Activated gamma-delta T cell treated with anti-CD3 and anti-CD28 coated beads, Interleukin-2, amount 50 U/mL, for 16 hours (primary cell): ENCODE measurements around the gene SH2B3.
"Not testable (repeated sequence)": the region's sequence is repeated elsewhere in the genome, so short reads cannot be mapped to it uniquely, and the experiment has no call there.

Source experiments
- DNase-seq: peaks from one replicate; pipeline ENCODE4 v3.0.0-alpha.2; 2020; ENCODE audit warnings: low read depth

Gene SH2B3

GRCh38 chr12:111444925-111445725 is 39.4 kb downstream of the SH2B3 start:
- peak; percentile 74 for DNase-seq

DNA sequence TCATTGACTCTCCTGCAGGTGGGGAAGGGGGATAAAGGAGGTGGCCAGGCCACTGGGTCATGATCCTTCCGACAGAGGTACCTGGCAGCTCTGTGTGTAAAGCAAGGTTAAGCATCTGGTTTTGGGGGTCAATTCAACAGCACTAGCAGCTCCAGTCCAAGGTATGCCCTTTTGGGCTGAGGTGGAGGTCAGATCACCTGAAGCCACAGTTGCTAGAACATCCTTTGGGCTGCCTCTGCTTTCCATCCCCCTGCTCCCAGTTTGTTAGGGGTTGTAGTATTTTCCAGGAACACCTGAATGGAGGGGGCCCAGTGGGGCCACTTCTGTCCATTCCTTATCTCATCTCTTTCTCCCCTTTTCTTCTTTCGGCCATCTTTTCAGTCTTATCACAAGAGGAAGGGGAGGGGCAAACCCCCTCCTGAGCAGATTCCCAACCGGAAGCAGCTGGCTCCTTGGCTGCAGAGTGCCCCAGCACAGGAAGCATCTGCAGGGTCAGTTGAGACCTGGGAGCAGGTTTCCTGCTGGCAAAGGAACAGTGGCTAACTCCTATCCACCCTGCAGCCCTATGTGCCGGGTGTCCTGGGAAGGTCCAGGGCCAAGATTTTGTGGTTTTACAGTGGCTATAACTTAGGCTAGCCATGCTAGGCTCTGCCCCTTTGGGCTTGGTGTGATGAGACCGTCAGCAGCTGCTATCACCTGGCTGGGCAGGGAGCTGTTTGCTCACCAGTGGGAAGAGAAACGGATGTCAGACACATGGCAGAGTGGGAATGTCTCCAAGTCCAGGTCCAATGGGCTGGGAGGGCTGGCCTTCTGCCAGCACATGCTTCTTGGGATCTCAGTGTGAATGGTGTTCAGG is 40.2 kb downstream of the SH2B3 start:
- DNase-seq, result no peak

DNA sequence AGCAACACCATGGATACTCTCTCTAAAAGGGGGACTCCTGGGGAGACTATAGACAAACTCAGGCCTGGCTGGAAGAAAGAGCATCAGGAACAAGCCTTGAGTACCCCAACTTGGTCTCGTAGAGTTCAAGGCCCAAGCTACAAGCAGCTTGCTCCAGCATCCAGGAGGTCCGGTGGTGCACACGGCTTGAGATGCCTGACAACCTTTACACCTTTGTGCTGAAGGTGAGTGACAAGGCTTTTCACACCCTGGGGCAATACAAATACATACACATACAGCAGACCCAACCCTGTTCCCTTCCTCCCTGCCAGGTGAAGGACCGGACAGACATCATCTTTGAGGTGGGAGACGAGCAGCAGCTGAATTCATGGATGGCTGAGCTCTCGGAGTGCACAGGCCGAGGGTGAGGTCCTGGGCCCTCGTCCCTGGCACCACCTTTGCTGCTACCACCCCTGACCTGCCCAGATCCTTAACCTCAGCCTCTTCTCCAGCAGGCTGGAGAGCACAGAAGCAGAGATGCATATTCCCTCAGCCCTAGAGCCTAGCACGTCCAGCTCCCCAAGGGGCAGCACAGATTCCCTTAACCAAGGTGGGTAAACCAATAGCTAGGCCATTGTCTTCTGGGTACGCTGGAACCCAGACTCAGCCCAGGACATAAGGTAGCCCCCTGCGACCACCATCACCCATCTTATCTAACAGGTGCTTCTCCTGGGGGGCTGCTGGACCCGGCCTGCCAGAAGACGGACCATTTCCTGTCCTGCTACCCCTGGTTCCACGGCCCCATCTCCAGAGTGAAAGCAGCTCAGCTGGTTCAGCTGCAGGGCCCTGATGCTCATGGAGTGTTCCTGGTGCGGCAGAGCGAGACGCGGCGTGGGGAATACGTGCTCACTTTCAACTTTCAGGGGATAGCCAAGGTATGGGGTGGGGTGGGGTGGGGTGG is 41.2 kb downstream of the SH2B3 start:
- DNase-seq, result no peak

DNA sequence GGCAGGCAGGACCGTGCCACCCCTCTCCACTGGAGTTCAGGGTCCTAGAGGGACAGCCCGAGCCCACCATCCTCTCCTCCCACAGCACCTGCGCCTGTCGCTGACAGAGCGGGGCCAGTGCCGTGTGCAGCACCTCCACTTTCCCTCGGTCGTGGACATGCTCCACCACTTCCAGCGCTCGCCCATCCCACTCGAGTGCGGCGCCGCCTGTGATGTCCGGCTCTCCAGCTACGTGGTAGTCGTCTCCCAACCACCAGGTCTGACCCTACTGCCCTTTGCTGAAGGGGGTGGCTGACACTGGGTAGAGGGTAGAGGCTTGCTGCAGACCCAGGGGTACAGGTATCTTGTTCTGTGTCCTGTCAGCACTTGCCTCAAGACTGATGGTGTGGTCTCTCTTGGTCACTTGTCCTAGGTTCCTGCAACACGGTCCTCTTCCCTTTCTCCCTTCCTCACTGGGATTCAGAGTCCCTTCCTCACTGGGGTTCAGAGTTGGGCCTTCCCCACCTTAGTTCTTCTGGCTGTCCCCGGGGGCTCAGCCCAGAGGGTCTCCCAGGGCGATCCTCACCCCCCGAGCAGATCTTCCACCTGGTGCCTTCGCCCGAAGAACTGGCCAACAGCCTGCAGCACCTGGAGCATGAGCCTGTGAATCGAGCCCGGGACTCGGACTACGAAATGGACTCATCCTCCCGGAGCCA is 42.0 kb downstream of the SH2B3 start:
- no peak for DNase-seq

- DNase-seq, result no peak
Observed at GRCh38 chr12:111448266-111448830, 42.6 kb downstream of the SH2B3 start.

DNA sequence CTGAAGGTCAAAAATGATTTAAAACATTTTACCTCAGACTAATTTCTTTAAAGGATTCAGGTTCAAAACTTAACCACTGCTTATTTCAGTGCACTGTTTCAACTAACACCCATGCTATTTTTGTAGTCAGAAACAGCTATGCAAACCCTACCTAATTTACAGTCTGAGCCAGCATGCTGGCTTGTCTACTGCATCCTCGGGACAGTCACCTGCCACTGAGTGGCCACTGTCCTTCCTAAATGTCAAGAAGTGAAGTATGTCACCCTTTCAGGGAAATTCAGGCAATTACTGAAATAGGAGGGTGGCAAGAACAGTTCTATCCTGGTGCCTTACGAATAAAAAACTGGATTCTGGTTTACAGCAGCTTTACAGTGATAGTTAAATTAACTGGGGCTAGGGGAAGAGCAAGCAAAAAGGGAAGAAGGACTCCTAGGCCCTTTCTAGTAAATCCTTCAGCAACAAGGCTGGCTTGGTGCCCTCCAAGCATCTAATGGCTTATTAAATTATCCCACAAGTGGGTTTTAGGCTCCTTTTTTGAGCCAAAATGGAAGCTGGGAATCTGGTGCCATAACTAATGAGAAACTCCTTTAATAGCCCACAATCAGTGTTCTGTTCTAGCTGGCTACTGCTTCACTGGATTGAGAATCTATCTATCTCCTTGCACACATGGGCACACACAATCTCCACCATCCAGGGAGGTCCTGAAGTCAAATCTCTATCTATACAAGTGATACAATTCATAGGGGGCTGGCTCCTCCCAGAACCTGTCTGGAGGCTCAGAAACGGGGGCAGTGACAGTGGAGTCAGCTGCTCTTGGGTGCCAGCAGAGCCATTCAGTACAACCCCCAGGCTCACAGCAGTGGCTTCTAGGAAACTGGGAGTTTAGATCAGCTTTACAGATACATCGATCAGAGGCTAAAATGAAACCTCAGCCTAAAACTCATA is 43.4 kb downstream of the SH2B3 start:
- no peak for DNase-seq

DNA sequence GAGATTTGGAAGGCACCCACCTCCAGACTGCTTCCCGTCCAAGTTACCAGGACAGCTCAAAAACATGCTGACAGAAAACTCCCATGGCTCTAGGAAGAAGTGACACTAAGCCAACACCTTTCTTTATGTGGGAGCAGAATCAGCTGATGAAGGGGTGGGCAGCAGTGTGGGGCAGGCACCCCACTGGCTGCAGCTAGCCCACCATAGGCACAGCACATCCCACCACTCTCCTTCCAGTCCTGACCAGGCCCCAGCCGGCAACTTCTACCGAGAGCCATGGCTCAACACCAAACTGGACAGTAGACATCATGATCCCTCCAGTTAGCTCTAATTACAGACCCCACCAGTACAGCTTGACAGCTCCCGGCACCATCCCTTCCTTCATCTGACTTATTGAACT is 45.0 kb downstream of the SH2B3 start:
- DNase-seq, result no peak

DNA sequence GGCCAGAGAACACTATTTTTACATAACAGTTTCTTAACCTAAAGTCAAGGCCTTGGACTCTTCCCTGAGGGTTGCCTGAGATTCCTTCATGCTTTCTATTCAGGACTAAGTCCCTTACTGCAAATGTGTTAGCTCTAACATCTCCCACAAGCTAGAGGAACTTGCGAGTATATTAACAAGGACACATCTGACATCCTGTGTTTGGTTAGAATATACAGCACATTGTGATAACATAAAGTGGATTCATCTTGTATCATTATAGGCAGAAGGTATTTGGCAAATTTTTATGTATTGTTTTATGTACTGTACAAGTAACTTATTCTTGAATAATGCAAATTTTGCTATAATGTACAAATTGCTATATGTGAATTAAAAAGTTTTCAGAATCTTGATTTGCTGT is 45.5 kb downstream of the SH2B3 start:
- no peak for DNase-seq

DNA sequence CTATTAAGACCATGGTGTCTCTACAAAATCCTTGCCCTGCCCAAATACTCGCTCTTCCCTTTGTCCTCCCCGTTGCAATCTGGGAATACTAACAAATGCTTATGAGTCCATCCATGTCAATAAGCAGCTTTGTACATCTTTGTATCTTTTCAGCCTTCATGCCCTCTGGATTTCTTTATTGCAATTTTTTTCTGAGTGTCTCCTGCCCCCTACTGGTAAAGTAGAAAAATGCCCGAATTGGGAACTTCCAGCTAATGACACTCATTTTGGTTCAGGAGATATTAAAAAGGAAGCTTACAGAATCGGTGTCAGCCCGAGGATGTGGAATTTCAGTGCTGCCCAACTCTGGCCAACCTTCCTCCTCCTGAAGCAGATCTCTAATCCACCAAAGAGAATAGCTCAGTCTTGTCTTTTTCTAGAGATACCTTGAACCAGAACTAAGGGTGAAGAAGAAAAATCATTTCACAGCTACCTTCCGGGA is 46.0 kb downstream of the SH2B3 start:
- DNase-seq, result no peak

GRCh38 chr12:111453071-111453989 is 47.6 kb downstream of the SH2B3 start:
- DNase-seq, result no peak

GRCh38 chr12:111454311-111454710 is 48.6 kb downstream of the SH2B3 start:
- DNase-seq, result no peak

DNA sequence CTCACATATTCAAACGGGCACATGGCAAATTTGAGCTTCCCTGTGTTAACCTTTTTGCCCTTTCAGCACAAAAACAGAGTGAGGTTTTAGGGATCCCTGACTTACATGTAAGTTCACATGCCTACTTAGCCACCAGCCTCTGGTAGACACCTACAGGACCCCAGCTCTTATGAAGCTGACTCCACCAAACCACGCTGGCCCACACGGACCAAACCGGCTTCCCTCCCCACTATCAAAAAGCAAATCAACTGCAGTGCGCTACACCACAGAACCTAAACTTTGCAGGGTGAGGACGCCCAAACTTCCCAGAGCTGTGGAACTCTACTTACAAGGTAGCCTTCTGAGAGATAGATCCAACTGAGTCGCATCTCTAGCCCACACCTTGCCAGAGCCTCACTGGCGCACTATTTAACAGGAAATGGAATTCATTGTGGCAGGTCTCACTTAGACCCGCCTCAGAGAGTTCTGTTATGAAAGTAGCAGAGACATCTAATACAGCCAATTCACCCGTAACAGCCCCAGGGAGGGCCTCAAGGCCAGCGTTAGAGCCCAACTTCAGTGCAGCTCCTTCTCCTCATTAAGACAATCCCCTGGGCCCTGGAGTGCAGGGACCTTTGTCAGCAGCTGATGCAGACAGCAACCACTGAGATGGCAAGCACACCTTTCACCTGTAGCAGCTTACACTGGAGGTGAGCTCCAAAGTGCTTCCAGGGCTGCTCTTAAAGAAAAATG is 49.2 kb downstream of the SH2B3 start:
- DNase-seq, result no peak

DNA sequence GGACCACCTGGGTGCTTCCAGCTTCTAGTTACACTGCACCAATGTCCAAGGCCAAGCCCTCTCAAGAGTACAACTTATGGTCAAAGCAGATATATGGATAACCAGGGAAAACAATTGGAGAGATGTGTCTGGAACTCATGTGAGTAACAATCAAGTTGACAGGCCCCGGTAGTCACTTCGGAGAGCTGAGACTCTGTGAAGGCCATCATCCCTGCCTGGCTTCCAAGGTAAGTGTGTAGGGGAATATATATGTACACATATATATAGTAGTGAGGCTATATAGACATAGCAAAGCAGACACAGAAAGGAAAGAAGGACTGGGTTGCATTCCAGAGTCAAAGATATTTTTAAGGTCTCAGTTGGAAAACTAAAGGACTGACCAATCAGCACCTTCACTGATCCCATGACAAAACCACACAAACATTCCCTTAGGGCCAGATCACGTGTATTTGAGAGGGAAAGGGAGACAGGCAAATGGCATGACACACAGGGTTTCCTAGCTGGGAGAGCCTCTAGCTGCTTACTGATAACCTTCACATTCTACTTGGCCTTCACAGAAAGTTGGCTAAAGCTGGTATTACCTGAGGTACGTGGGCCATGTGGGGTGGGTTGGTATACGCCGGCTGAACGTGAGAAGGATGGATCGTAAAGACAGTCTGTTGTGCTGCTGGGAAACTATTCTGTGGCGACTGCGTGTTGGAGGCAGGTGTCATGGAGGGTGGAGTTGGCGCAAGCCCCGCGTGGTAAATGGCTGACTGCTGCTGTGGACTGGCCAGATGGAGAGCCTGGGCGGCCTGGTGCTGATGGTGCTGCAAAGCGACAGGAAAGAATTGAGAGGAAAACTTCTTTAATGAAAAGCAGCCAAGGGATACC is 50.0 kb downstream of the SH2B3 start:
- DNase-seq, result no peak

GRCh38 chr12:111457071-111457470 is 51.3 kb downstream of the SH2B3 start:
- DNase-seq, result no peak

DNA sequence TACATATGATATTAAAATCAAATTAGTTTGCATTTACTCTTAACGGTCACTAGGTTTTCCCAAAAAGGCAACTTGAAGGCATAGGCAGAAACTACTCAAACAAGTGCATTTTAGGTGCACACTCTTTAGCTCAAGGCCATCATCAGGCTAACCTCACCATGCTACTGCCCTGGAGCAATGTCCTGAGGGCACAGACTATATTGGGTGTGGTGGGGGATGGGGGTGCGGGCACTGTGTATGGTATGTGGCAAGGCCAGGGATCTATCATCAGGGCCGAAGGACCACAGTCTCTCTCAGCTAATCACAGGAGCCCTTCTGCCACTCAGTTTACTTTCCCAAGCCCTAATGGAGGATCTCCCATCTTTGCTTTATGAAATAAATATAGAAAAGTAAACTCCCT is 51.9 kb downstream of the SH2B3 start:
- no peak for DNase-seq

- DNase-seq, result no peak
Observed at GRCh38 chr12:111458546-111459172, 52.9 kb downstream of the SH2B3 start.

- DNase-seq, result not testable (repeated sequence)
Observed at GRCh38 chr12:111460111-111460510, 54.4 kb downstream of the SH2B3 start.
